Activated T-helper 2 cell treated with anti-CD3 and anti-CD28 coated beads, Interferon-gamma antibody, Interleukin-2, Interleukin-4, amounts not matched to agents 10 μg/mL and 5 μg/mL and 100 μg/mL, durations not matched to agents 14 hours and 24 hours and 36 hours (primary cell): ENCODE data around the gene AGPS. TPM values are rescaled to one million over a fixed set of nuclear protein-coding genes. Genes with fewer than 3 reads are reported as not detected.
"Not testable (repeated sequence)": the region's sequence is repeated elsewhere in the genome, so short reads cannot be mapped to it uniquely, and the experiment has no call there.

Source experiments
- DNase-seq: peaks from one replicate; pipeline ENCODE4 v3.0.0; 2021; ENCODE audit warnings: low spot score
- H3K27ac Mint-ChIP-seq: one replicate; pipeline ENCODE4 v1.8.0; 2021; ENCODE audit warnings: mixed read lengths
- H3K27me3 Mint-ChIP-seq: one replicate; pipeline ENCODE4 v1.8.0; 2021; ENCODE audit warnings: low read depth, mixed read lengths
- H3K36me3 Mint-ChIP-seq: one replicate; pipeline ENCODE4 v1.8.0; 2021; ENCODE audit warnings: low read depth, mixed read lengths
- H3K4me1 Mint-ChIP-seq: one replicate; pipeline ENCODE4 v1.8.0; 2021; ENCODE audit warnings: low read depth, mixed read lengths
- H3K4me3 Mint-ChIP-seq: one replicate; pipeline ENCODE4 v1.8.0; 2021; ENCODE audit warnings: low read depth, mild to moderate bottlenecking, moderate library complexity, mixed read lengths
- H3K9me3 Mint-ChIP-seq: one replicate; pipeline ENCODE4 v1.8.0; 2021; ENCODE audit warnings: mixed read lengths
- intact Hi-C: fragments of 100-400 bp; cut with micrococcal nuclease; formaldehyde crosslinking; loops from one replicate; pipeline ENCODE4 v1.15.1; 2023
- total RNA-seq: library from RNA; stranded (reverse); gene quantifications from 2 replicates; pipeline ENCODE4 v1.2.3, GENCODE V29; 2022

Gene AGPS
- total RNA-seq, 1 donor from 2014 or later: 70.4 TPM

GRCh38 chr2:177466337-177467195 lies 74.0 kb downstream of the AGPS start:
- no peak for DNase-seq
- intact Hi-C loops: no loop called here
- peaks cover 50% of the 10 kb centered on the region for H3K36me3 Mint-ChIP-seq
- no peak overlapping the region for H3K4me3 Mint-ChIP-seq
- peaks cover 4% of the 10 kb centered on the region for H3K4me1 Mint-ChIP-seq
- H3K27ac Mint-ChIP-seq: no peak overlapping the region
- H3K27me3 Mint-ChIP-seq: no peaks in the 10 kb centered on the region
- H3K9me3 Mint-ChIP-seq: peaks cover 15% of the 10 kb centered on the region

- Mint-ChIP-seq H3K27ac (peak overlapping the region; percentile 49), H3K4me3 (no peak overlapping the region), H3K36me3 (peaks cover 55% of the 10 kb centered on the region), H3K4me1 (peaks cover 4% of the 10 kb centered on the region), H3K9me3 (peaks cover 25% of the 10 kb centered on the region), H3K27me3 (no peaks in the 10 kb centered on the region)
- intact Hi-C loops: no loop called here
- no peak for DNase-seq
Observed at GRCh38 chr2:177467646-177468045, 75.1 kb downstream of the AGPS start.

GRCh38 chr2:177471990-177472389 lies 79.4 kb downstream of the AGPS start:
- DNase-seq: no peak
- Mint-ChIP-seq H3K4me3 (no peak overlapping the region), H3K36me3 (peaks cover 68% of the 10 kb centered on the region), H3K9me3 (peaks cover 39% of the 10 kb centered on the region), H3K4me1 (peaks cover 15% of the 10 kb centered on the region), H3K27ac (no peak overlapping the region), H3K27me3 (no peaks in the 10 kb centered on the region)
- intact Hi-C loops: no loop called here

GRCh38 chr2:177474301-177474700 lies 81.7 kb downstream of the AGPS start:
- Mint-ChIP-seq H3K9me3 (peaks cover 59% of the 10 kb centered on the region), H3K4me3 (no peak overlapping the region), H3K4me1 (peaks cover 15% of the 10 kb centered on the region), H3K27ac (no peak overlapping the region), H3K27me3 (no peaks in the 10 kb centered on the region), H3K36me3 (peaks cover 86% of the 10 kb centered on the region)
- no peak for DNase-seq
- intact Hi-C loops: no loop called here

GRCh38 chr2:177474998-177475397 lies 82.4 kb downstream of the AGPS start:
- Mint-ChIP-seq H3K36me3 (peaks cover 89% of the 10 kb centered on the region), H3K9me3 (peaks cover 62% of the 10 kb centered on the region), H3K27me3 (no peaks in the 10 kb centered on the region), H3K4me3 (no peak overlapping the region), H3K4me1 (peaks cover 15% of the 10 kb centered on the region), H3K27ac (peak overlapping the region; percentile 65)
- DNase-seq: no peak
- intact Hi-C loops: no loop called here

GRCh38 chr2:177476897-177477296 lies 84.3 kb downstream of the AGPS start:
- intact Hi-C loops: no loop called here
- Mint-ChIP-seq H3K4me3 (no peak overlapping the region), H3K9me3 (peaks cover 48% of the 10 kb centered on the region), H3K27me3 (no peaks in the 10 kb centered on the region), H3K4me1 (peaks cover 15% of the 10 kb centered on the region), H3K36me3 (peaks cover 79% of the 10 kb centered on the region), H3K27ac (no peak overlapping the region)
- no peak for DNase-seq

GRCh38 chr2:177478029-177478428 lies 85.5 kb downstream of the AGPS start:
- H3K27ac Mint-ChIP-seq: no peak overlapping the region
- intact Hi-C loops: no loop called here

GRCh38 chr2:177478907-177479306 lies 86.3 kb downstream of the AGPS start:
- Mint-ChIP-seq H3K36me3 (peaks cover 68% of the 10 kb centered on the region), H3K4me1 (peaks cover 15% of the 10 kb centered on the region), H3K27ac (no peak overlapping the region), H3K4me3 (no peak overlapping the region), H3K27me3 (no peaks in the 10 kb centered on the region), H3K9me3 (peaks cover 36% of the 10 kb centered on the region)
- no peak for DNase-seq
- intact Hi-C loops: no loop called here

More at GRCh38 chr2:177478029-177478428, 85.5 kb downstream of the AGPS start:
- peaks cover 15% of the 10 kb centered on the region for H3K4me1 Mint-ChIP-seq
- peaks cover 37% of the 10 kb centered on the region for H3K9me3 Mint-ChIP-seq
- no peak overlapping the region for H3K4me3 Mint-ChIP-seq
- H3K27me3 Mint-ChIP-seq: no peaks in the 10 kb centered on the region
- peaks cover 71% of the 10 kb centered on the region for H3K36me3 Mint-ChIP-seq
- no peak for DNase-seq

GRCh38 chr2:177482195-177482594 lies 89.6 kb downstream of the AGPS start:
- DNase-seq: no peak
- Mint-ChIP-seq H3K4me1 (peaks cover 4% of the 10 kb centered on the region), H3K4me3 (no peak overlapping the region), H3K27ac (no peak overlapping the region), H3K9me3 (peaks cover 25% of the 10 kb centered on the region), H3K36me3 (peaks cover 41% of the 10 kb centered on the region), H3K27me3 (no peaks in the 10 kb centered on the region)
- intact Hi-C loops: no loop called here

- intact Hi-C loops: no loop called here
- Mint-ChIP-seq H3K27ac (no peak overlapping the region), H3K36me3 (peaks cover 29% of the 10 kb centered on the region), H3K4me3 (no peak overlapping the region), H3K9me3 (peaks cover 14% of the 10 kb centered on the region), H3K4me1 (no peaks in the 10 kb centered on the region), H3K27me3 (no peaks in the 10 kb centered on the region)
- no peak for DNase-seq
Observed at GRCh38 chr2:177483531-177483930, 91.0 kb downstream of the AGPS start.

GRCh38 chr2:177484180-177484795 lies 91.7 kb downstream of the AGPS start:
- H3K9me3 Mint-ChIP-seq: peaks cover 6% of the 10 kb centered on the region
- intact Hi-C loops: no loop called here
- H3K27me3 Mint-ChIP-seq: no peaks in the 10 kb centered on the region
- no peak for DNase-seq
- peaks cover 22% of the 10 kb centered on the region for H3K36me3 Mint-ChIP-seq
- no peaks in the 10 kb centered on the region for H3K4me1 Mint-ChIP-seq
- no peak overlapping the region for H3K27ac Mint-ChIP-seq
- no peak overlapping the region for H3K4me3 Mint-ChIP-seq

GRCh38 chr2:177485657-177486056 lies 93.1 kb downstream of the AGPS start:
- H3K27me3 Mint-ChIP-seq, intact Hi-C loops, H3K9me3 Mint-ChIP-seq, DNase-seq, H3K27ac Mint-ChIP-seq, H3K4me3 Mint-ChIP-seq, H3K36me3 Mint-ChIP-seq, H3K4me1 Mint-ChIP-seq: not testable (repeated sequence)

GRCh38 chr2:177489719-177490301 lies 97.2 kb downstream of the AGPS start:
- intact Hi-C loops: no loop called here
- no peak overlapping the region for H3K27ac Mint-ChIP-seq
- no peak for DNase-seq
- no peaks in the 10 kb centered on the region for H3K9me3 Mint-ChIP-seq
- H3K27me3 Mint-ChIP-seq: no peaks in the 10 kb centered on the region
- no peaks in the 10 kb centered on the region for H3K4me1 Mint-ChIP-seq
- no peak overlapping the region for H3K4me3 Mint-ChIP-seq
- H3K36me3 Mint-ChIP-seq: peaks cover 18% of the 10 kb centered on the region
